GM21737 (cell line): ENCODE results near the gene PWP1.

Experiments used
- ATAC-seq: cut with Tn5 transposase; IDR thresholded peaks from one replicate; pipeline ENCODE4 v1.9.1; 2021; ENCODE audit warnings: mild to moderate bottlenecking, moderate library complexity; ENCODE audit not compliant: unreplicated experiment

PWP1 gene

DNA sequence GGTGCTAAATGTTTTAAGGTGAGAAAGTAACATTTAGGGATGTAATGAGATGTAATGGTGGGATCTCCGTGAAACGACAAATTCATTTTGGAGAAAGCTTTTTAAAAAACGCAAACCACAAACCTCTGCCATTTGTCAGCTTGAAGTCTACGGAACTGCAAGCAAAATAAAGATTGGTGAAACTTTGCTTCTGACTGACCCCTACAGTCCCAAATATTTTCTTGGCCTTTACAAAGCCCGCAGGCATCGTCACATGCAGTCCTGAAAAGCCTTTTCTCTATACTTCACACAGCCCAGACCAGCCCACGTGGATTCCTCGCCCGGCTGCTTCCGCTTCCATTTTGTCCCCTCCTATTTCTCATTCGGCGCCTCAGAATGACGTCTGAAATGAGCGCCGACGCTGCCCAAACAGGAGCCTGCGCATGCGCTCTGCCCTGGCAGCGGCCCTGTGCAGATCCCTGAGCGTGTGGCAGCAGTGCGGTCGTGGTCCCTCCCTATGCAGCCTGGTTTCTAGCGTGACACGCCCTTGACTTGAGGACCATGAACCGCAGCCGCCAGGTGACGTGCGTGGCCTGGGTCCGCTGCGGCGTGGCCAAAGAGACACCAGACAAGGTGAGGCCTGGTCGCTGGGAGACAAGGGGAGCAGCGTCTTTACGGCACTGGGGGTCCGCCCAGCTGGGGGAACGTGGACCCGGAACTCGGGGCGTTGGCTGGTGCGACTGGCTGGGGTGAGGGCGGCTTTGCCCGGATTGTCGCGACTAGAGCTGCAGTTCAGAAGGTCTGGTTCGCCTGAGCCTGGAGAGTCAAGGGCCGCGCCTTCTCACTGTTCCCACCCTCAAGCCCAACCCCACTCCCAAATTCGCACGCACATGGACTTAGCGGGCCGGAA, at the start of gene PWP1:
Gene PWP1, plus strand, starts transcription at position 440 of the 889 bp plus-strand sequence. Its CDS starts 101 bp downstream, at position 541.
- peak; percentile 76 for ATAC-seq

DNA sequence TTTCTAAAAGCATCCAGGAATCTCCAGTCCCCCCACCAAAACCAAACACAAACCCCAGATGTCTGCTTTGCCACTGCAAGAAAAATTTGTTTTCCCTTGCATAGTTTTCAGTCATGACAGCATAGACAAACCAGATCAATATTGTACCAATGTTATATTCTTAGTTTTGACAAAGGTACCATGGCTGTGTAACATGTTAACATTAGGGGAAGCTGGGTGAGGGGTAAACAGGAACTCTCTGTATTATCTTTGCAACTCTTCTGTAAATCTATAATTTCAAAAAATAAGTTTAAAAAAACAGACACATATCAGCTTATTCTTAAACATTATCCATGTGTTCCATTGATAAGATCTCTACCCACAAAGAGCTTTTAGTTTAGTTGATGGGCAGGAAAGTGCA, 44.4 kb upstream of the PWP1 start:
- no peak for ATAC-seq

DNA sequence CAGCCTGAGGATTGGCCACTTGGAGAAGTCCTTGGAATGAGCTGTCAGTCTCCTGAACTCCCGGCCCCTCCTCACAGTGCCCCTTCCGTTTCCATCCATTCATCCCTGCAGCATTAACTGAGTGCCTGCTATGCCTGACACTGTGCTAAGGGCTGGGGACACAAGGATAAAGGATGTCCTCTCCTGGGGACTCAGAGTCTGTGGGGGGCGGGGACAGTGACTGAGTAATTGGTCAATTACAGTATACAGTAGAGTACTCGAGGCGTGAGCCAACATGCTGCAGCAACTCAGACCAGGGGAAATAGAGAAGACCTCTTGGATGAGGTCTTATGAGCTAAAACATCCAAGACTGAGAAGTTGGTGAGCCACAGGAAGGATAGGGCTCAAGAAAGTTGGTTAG, 43.4 kb upstream of the PWP1 start:
- ATAC-seq = no peak

GRCh38 chr12:107645630-107646333, 39.8 kb upstream of the PWP1 start:
- no peak for ATAC-seq

GRCh38 chr12:107646436-107646835, 39.2 kb upstream of the PWP1 start:
- no peak for ATAC-seq

DNA sequence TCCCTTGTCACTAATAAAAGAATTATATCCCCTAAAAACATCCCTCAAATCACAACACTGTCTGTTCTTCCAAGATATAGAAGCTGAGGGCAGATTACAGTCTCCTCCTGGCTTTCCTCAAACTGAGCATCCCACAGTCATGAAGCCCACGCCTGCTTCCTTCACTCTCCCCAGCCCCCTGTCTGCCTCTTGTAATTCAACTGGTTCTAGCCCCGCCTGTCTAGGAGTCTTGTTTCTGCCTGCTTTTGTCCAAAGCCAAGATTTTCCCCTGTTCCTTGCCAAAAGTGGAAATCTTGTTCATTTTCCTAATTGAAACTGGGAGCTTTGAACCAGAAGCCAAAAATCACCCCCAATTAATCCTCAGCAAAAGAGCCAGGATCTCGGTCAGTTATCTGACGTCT, 35.9 kb upstream of the PWP1 start:
- no peak for ATAC-seq

DNA sequence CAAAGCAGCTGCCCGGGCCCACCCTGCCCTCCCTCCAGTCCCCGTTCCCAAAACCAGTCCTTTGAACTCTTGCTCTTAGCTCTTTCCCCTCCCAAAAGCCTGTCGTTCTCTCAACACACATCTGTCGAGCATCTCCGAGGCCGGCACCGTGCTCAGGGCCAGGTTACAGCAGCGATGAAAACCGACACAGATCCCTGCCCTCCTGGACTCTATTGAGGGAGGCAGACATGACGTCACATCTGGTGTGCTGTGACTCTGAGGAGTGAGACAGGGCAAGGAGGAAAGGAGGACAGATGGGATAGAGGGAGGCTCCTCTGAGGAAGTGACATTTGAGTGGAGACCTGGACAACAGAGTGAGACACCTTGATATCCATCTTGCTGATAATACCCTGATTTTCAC, 34.6 kb upstream of the PWP1 start:
- ATAC-seq = no peak

- no peak for ATAC-seq
Observed at GRCh38 chr12:107651571-107652449, 33.8 kb upstream of the PWP1 start.

DNA sequence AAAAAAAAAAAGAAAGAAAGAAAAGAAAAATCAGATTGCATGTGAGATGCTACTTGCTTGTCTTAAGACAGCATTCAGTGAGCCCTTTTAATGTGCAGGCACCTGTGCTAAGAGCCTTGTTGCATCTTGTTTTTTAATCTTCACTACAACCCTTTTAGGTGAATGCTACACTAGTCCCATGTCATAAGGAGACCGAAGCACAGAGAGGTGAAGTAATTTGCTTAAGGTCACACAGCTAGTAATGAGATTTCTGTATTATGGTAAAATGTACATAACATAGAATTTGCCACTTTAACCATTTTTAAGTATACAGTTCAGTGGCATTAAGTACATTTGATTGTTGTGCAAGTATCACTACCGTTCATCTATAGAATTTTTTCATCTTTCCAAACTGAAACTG, 32.1 kb upstream of the PWP1 start:
- no peak for ATAC-seq

- ATAC-seq = no peak
Observed at GRCh38 chr12:107654873-107655272, 30.7 kb upstream of the PWP1 start.

DNA sequence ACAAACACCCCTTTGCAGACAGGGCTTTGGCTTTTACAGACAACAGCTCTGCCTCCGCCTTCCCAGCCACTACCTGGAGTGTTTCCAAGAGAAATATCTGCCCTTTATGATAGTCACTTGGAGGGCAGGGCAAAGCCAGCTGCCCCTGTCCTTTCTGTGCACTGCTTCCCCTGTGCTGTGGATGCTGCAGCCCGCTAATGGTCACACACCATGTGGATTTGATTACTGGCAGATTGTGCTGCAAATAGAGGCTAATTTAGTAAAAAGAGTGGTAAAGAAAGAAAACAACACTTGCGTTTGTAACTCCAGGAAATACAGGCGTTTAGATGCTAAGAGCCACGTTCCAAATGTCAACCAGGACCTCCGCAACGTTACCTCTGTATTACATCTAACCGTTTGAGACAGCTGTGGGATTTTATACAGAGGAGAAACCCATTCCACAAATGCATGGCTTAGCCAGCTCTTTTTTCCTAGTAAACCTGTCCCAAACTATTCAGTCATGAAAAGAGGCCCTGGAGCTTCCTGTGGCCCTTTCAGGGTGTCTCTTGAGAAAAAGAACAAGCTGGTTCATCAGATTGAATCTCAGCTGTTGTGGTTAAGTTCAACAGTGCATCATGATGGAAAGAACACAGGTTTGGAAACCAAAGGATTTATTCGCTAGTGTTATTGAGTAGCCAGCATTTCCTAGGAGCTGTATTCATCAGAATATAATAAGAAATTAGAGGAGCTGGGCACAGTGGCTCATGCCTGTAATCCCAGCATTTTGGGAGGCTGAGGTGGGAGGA, 30.1 kb upstream of the PWP1 start:
- no peak for ATAC-seq

- ATAC-seq = no peak
Observed at GRCh38 chr12:107656302-107656701, 29.3 kb upstream of the PWP1 start.

DNA sequence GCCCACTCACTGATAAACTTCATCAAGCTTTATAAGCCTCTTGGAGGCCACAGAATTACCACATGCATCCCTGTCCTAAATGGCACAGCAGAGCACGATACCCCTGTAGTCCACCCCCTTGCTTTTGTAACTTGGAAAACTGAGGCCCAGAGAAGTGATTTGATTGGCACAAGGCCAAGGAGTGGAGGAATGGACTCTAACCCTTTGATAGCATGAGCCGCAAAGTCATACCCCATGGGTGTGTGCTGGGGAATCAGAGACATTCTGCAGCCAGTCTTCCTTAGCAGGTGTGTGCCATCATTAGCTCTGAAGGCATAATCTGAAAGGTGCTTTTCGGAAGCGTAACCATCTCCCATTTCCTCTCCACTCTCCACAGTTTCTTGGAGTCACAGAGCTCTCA, 28.5 kb upstream of the PWP1 start:
- ATAC-seq = no peak

- ATAC-seq = no peak
Observed at GRCh38 chr12:107657621-107658020, 28.0 kb upstream of the PWP1 start.

DNA sequence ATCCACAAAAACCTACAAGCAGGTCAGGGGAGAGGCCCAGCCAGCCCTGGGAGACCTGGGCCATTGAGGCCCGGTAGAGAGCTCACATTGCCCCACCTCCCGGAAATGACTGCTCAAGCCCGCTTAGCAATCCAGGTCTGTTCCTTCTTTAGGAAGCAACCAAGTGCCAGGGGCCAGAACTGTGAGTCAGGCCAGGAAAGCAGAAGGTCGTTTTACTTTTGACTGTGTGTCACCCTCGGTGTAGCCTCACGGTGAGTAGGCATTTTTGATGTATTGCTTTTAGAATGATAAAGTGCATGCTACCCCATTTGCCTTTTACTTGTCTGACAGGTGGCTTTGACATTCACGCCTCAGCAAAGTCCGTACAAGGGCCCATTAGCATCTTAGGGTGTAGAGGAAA, 25.4 kb upstream of the PWP1 start:
- ATAC-seq = no peak

- ATAC-seq = no peak
Observed at GRCh38 chr12:107660861-107661415, 24.7 kb upstream of the PWP1 start.

DNA sequence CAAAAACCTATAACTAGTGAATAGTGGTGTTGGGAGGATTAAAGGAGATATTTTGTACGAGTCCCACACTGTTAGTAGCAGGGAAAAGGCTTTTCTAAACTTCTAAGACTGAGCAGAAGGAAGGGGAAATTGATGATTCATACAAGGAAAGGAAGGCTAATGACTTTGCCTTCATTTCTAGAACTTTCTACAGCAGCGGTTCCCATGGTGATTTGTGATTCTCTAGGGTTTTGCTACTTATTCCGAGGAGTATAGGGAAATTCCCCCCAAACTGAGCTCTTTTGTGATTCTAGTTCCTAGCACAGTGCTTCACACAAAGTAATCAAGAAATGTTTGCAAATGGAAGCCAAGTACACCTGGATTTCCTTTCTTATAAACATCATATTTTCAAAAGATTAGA, 23.8 kb upstream of the PWP1 start:
- ATAC-seq = no peak

DNA sequence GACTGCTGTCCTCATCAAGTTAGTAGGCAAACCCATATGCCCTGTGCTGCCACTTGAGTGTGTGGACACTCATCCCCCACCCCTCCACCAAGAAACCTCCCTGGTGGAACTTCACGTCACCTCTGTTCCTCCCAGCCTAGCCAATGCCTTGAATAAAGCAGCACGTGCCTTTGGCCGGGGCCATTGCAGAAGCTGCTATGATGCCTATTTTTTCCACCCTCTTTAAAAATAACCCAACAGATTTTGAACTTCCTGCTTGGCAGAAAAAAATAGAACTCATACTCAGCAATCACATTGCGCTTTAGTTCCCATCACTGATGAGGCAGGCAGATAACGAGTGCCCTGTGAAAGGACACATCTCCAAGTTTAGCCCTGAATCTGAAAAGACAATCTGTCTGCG, 23.1 kb upstream of the PWP1 start:
- no peak for ATAC-seq

GRCh38 chr12:107663277-107663676, 22.3 kb upstream of the PWP1 start:
- ATAC-seq = no peak

GRCh38 chr12:107666009-107666408, 19.6 kb upstream of the PWP1 start:
- no peak for ATAC-seq
